ENCODE results near the gene TBC1D32. TPM values are rescaled to one million over a fixed set of nuclear protein-coding genes. Genes with fewer than 3 reads are reported as not detected.
"Not testable (repeated sequence)": the region's sequence is repeated elsewhere in the genome, so short reads cannot be mapped to it uniquely, and the experiment has no call there.

The TBC1D32 gene
- total RNA-seq, 2 donors from 2014 or later = 2.7 to 3.0 TPM

DNA sequence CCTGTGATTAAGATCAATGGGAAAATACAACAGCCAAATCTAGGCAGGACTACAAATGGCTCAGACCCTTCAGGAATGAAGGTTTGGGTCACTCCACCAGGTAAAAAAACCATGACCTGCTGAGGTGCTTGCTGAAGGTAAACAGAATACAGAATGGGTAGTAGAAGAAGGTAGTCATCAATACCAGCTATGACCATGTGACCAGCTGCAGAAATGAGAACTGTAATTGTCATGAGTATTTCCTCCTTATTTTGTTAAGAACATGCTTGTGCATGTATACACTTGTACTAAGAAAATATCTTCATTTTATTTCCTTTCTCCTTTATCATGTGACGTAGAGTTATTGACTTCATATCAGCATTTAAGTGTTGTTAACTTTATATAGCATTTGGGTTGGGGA, 161.8 kb downstream of the TBC1D32 start:
- intact Hi-C loops (cut with DNase I); ATAC-seq; DNase-seq: not testable (repeated sequence)

DNA sequence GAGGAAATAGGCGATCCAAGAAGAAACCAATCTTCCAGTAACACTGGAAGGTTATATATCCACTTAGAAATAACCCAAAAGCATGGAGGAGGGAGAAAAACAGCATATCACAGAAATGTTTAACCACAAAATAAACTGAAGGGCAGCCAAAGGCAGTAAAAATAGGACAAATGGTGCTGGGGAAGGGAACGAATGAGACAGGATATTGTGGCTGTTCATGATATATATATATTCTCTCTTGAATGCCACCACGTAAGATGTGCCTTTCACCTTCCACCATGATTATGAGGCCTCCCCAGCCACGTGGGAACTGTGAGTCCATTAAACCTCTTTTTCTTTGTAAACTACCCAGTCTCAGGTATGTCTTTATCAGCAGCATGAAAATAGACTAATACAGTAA, 162.4 kb downstream of the TBC1D32 start:
- no peak for DNase-seq

DNA sequence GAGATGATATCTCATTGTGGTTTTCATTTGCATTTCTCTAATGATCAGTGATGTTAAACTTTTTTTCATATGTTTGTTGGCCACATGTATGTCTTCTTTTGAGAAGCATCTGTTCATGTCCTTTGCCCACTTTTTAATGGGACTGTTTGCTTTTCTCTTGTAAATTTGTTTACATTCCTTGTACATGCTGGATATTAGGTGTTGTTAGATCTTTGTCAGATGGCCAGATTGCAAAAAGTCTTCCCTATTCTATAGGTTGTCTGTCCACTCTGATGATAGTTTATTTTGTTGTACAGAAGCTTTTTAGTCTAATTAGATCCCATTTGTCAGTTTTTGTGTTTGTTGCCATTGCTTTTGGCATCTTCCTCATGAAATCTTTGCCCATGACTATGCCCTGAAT, 172.4 kb downstream of the TBC1D32 start:
- DNase-seq (no peak), ATAC-seq (no peak)
- intact Hi-C loops (cut with DNase I) = no loop called here

More for the DNA sequence above, 162.4 kb downstream of the TBC1D32 start:
- intact Hi-C loops (cut with DNase I) = no loop called here
- ATAC-seq = no peak

DNA sequence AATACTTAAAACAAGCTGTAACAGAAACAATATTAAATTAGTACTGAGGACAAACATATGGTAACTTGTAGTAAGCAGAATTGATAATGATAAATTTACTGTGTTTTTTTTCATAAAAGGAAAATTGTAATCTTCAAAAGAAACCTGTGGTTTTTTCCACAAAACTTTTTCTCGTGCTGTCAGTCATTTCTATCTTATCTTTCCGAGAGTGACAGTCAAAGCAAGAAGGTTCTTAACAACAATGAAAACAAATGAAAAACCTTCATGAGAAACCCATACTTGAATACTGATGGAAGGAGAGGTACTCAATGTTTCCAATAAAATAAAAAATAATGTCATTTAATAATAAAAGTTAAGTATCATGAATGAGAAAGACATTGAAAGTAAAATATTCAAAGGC, 174.0 kb downstream of the TBC1D32 start:
- intact Hi-C loops (cut with DNase I) = no loop called here
- no peak for ATAC-seq
- no peak for DNase-seq

DNA sequence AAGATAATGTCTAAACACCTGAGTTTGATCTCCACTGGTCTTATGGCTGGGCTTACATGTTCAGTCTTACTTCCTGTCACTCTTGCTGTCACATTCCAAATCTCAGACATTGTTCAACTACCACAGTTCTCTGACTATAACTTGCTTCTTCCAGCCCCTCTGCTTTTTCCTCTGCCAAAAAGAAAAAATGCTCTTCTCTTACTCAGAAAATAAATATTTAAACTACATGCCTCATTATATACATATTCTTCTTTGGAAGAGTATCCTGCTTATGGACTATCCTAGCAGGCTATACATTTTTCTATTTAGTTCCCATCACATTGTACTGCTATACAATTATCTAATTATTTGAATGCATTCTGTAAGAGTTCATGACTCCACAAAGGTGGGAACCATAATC, 175.4 kb downstream of the TBC1D32 start:
- intact Hi-C loops (cut with DNase I) = no loop called here
- ATAC-seq = no peak
- DNase-seq = no peak

DNA sequence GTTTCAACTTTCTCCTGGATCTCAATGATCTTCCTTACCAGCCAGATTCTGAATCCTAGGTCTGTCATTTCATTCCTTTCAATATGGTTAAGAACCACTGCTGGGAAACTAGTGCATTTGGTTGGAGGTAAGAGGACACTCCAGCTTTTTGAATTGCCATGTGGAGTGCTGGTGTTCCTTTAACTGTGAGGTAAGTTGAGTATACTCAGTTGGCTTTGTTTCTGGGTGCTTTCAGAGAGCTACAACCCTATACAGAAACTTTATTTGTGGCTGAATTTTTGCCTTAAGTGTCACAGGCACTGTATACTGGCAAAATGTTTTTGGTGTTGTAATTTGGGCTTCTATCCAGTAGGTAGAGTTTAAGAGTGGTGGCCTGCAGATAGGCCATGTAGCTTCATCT, 175.8 kb downstream of the TBC1D32 start:
- no peak for DNase-seq
- ATAC-seq = no peak
- intact Hi-C loops (cut with DNase I) = no loop called here

DNA sequence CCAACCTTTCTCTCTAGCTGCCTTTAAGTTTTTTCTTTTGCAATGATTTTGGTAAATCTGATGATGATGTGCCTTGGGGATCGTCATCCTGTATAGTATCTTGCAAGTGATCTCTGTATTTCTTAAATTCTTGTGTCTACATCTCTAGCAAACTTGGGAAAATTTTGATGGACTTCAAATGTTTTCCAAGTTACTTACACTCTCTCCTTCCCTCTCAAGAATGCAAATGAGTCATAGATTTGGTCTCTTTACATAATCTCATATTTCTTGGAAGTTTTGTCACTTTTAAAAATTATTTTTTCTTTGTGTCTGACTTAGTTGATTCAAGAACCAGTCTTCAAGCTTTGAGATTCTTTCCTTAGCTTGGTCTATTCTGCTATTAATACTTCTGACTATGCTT, 176.4 kb downstream of the TBC1D32 start:
- no peak for ATAC-seq
- intact Hi-C loops (cut with DNase I) = no loop called here
- DNase-seq = no peak

DNA sequence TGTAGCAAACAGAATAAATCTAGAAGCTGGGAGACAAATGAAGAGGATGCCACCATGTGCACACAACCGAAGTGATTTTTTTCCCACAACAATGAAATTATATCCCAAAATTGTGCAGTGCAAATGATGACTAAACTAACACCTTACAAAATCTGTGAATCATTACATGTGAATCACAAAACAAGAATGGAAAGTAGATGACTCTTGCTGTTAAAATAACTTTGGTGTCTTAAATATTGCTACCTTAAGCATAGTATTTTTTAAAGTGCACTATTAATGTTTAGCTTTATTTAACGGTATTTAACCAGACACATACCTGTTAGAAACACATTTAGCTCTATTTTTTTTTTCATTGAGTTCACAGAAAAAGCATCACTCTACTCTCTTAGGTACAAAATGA, 190.8 kb downstream of the TBC1D32 start:
- ATAC-seq = no peak
- no peak for DNase-seq
- intact Hi-C loops (cut with DNase I) = no loop called here

DNA sequence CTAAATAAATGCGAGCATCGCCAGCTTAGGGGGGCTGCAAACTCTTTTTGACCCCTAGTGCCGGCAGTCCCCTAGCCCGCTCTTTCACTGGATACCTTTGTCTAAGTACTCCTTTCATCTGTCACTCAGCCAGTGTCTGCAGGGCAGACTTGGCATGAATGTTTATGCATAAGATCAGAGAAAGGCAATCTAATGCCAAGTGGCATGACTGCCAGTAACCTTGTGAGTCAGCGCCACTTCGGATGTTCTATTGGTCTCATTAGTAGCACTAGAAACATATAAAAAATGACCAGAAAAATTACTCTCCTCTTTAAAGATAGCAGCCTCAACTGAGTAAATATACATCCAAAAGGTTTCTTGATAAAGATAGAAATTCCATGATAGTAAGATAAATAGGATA, 192.2 kb downstream of the TBC1D32 start:
- intact Hi-C loops (cut with DNase I) = no loop called here
- no peak for DNase-seq
- no peak for ATAC-seq

DNA sequence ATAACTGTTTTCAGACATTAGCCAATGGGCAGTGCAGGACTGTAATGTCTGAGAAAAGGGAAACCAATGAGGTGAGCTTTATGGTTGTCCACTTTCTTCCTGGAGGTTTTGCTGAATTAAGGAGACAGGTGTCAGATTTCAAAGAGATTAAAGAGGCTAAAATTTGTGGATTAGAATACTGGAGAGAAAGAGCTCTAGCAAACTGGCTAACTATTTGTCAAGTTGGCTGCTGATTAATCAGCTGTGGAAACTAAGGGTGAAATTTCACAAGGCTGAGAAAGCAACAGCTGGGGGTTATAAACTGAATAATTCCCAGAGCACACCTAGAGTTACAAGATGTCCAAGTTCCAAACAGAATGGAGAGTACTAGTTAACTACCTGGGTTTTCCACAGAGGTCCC, 198.9 kb downstream of the TBC1D32 start:
- ATAC-seq (no peak), DNase-seq (no peak)
- intact Hi-C loops (cut with DNase I) = no loop called here

DNA sequence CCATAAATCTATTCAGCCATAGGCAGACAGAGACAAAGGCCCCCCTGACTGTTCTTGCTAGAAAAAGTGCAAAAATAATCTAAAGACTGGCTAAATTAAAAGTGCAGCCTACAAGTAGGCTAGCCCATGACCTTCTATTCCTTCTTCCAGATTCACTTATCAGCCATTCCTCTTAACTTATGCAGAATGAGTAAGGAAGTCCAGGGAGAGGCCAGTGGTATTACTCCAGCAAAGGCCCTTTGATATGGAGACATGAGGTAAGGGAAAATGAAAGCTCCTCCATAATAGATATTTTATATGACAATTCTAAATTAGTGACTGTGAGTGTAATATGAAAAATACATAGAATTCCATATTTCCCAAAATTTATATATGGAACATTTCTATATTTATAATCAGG, 199.4 kb downstream of the TBC1D32 start:
- intact Hi-C loops (cut with DNase I) = no loop called here
- ATAC-seq = no peak

DNA sequence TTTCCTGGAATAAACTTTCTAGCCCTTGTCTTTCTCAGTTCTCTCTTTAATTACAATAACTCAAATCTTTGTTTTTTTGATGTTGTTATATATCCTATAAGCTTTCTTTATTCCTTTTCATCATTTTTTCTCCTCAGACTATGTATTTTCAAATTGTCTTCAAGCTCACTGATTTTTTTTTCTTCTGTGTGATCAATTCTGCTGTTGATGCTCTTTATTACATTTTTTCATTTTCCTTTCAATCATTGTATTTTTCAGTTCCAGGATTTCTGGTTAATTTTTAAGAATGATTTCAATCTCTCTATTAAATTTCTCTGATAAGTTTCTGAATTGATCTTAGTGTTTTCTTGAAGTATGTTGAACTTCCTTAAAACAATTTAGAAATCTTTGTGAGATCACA, 209.7 kb downstream of the TBC1D32 start:
- ATAC-seq (no peak), DNase-seq (no peak)
- intact Hi-C loops (cut with DNase I) = no loop called here

More for the DNA sequence above, 199.4 kb downstream of the TBC1D32 start:
- DNase-seq = no peak

DNA sequence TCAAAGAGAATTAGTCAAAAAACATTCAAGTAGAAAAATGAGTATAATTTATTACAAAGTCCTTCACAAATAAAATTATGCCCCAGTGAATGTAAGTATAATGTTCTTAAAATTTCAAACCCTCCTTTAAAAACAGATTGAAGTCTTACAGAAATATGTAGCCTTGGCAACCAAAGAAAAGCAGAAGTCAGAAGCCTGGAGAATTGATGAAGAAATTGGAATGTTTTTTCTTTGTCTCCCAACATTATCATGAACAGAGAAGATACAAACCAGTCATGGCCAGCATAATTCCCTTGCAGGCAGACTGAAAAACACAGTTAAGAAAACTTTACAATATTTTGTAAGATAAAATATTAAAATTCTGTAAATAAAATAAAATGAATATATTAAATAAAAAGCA, 221.9 kb downstream of the TBC1D32 start:
- intact Hi-C loops (cut with DNase I) = no loop called here
- no peak for DNase-seq
- no peak for ATAC-seq

DNA sequence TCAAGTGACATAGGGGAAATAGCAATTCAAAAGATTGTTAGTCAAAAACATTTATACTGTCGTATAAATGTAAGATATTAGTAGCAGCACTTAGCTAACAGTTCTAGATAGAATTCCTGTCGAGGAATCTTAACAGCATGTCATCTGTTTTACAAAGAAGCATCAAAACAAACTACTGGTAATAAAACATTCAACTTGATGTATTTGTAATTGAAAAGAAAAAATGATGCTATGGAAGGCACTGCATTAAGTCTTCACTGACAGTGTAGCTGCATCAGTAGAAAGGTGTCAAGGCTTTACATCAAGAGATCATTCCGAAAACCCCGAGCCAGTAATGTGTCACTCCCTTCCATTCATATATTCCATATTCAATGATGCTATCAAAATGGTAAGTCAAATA, 223.5 kb downstream of the TBC1D32 start:
- DNase-seq (no peak), ATAC-seq (no peak)
- intact Hi-C loops (cut with DNase I) = no loop called here

DNA sequence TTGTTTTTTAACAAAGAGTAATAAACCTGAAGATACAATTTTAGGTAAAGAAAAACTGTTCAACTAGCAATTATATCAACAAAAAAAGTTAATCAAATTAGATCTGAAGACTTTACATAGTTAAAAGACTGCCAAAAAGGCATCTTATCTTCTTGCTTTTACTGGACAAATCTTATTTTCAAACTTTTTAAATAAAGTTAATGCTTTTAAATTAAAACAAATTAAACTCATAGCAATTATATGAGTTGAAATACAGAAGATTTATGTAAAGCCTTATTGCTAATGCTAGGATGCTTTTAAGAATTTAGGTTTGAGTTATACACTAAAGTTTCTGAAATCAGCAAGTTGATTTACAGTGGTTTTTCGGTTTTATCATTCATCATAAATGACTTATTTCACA, 227.3 kb downstream of the TBC1D32 start:
- no peak for ATAC-seq

DNA sequence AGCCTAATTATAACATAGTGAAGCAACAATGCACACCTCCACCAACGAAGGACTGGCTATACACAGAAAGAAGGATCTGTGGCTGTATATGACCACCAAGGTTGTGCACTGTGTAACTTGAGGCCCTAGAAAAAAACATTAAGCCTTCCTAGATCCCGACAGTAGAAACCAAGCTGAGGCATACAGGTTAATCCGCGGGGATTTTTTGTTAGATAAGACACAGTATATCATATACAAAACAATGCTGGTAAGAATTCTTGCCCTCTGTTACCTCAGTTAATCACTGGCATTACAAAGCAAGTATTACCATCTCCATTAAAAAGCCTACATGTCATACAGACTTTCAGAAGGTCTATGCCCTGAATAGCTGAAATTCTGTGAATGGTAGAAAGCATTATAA, 228.8 kb downstream of the TBC1D32 start:
- DNase-seq (no peak), ATAC-seq (no peak)
- intact Hi-C loops (cut with DNase I) = no loop called here

More for the DNA sequence above, 227.3 kb downstream of the TBC1D32 start:
- intact Hi-C loops (cut with DNase I) = no loop called here
- no peak for DNase-seq

DNA sequence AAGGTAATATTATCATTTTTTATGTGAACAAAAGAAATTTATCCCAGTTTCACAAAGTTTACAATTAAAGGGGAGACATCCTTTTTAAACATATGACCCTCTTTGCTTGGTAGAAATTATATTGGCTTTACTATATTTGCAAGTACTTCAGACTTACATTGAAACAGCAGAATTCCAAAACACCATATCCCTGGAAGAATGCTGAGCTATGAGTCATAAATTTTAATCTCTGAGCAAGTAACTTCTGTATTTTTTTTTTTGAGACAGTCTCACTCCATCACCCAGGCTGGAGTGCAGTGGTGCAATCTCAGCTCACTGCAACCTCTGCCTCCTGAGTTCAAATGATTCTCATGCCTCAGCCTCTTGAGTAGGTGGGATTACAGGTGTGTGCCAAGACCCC, 240.4 kb downstream of the TBC1D32 start:
- intact Hi-C loops (cut with DNase I) = no loop called here
- ATAC-seq (no peak), DNase-seq (no peak)

DNA sequence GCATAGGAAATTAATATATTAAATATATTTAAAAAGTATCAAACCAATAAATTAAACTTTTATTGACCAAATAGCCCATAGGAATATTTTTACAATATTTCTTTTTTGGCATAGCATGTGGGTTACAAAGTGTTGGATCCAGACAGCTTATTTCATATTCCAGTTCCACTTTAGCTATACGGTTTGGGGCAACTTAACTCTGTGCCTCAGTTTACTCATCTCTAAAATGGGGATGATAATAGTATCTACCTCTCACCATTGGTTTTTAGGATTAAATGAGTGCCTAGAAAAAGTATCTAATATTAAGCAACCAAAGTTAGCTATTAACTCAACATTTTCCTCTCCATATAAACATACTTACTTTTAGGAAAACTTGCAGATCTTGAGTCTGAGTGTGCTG, 243.8 kb downstream of the TBC1D32 start:
- ATAC-seq (no peak), DNase-seq (no peak)
- intact Hi-C loops (cut with DNase I) = no loop called here

DNA sequence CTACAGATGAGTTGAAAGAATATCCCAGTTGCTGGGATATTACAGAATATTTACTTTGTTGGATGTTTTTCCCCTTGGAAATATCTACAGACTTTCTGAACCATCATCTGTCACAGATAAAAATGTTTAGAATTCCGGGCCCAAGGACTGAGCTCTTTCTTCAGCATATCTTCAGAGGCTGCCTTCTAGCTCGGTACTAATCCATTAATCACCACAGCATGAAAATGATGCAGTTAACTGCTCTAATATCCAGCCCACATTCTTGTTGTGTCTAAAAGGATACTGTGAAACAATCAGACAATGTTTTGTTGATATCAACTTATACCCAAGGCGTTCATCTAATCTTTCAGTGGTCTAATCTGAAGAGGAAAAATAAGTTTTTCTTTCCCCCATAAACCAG, 247.4 kb downstream of the TBC1D32 start:
- no peak for ATAC-seq
- DNase-seq = no peak
- intact Hi-C loops (cut with DNase I) = no loop called here

DNA sequence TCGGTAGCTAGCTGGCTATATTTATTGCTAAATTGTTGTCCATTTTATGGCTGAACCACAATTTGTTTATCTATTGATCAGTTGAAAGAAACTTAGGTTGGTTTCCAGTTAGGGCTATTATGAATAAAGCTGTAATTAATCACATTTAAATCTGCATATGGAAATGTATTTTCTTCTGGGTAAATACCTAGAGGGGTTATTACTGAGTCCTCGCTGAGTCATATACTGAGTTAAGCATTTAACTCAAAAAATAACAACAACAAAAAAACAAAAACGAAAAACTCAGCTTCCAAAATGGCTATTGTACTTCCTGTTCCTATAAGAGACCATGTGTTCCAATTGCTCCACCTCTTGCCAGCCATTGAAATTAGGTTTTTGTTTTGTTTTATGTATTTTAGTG, 258.2 kb downstream of the TBC1D32 start:
- intact Hi-C loops (cut with DNase I) = no loop called here
- DNase-seq (no peak), ATAC-seq (no peak)

DNA sequence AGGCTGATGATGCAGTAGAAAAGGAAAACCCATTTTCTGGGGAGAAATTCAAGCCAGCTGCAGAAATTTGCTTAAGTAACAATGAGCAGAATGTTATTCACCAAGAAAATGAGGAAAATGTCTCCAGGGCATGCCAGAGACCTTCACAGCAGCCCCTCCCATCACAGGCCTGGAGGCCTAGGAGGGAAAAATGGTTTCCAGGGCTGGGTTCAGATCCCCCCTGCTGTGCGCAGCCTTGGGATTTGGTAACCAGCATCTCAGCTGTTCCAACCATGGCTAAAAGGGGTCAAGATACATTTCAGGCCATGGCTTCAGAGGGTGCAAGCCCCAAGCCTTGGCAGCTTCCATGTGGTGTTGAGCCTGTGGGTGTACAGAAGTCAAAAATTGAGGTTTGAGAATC, 265.5 kb downstream of the TBC1D32 start:
- intact Hi-C loops (cut with DNase I); DNase-seq; ATAC-seq: not testable (repeated sequence)

DNA sequence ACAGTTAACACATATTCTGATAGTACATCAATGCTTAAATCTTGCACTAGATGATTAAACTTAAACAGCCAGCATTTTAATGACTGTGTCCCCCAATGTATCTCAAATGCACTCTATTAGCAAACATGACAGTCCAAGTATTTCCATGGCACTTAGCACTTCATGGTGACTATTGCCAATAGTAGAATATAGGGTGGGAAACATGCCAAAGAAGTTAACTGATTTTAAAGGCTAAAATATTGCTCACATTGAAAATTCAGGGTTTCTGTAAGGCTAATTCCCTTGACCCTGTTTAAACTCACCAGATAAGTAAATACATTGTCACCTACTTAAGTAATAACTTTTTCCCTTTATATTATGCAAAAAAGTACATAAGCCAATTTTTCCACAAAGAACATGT, 266.9 kb downstream of the TBC1D32 start:
- DNase-seq = no peak
- ATAC-seq = no peak
- intact Hi-C loops (cut with DNase I) = no loop called here
